ENCODE results near the gene FOXL2NB.

Gene FOXL2NB

DNA sequence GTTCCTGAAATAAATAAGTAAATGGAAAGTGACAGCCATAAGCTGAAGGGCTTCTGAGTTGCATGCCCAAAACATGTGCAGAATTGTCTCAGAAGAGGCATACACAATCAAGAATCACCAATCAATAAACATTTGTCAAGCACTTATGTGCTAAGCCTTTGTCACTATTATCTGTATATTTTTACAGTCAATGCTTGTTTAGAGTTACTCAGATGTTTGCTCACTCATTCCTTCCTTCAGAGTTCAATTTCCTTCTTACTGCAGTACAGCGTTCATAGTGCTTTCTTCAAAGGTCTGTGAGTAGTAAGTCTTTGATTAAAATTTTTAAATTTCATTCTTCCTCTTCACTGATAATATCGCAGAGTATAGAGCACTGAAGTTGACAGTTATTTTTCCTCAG, 17.2 kb downstream of the FOXL2NB start:
- Histone ChIP-seq H3K27ac (ENCODE audit: low read depth, low read length, poor library complexity, severe bottlenecking) (no peak overlapping the region), H3K79me2 (ENCODE audit: insufficient read depth, low read length) (no peaks in the 10 kb centered on the region), H3K9me3 (ENCODE audit: low read length) (peaks cover 12% of the 10 kb centered on the region; the same call in 1 of the 2 replicates), H2AFZ (ENCODE audit: low read length) (no peak overlapping the region), H3F3A (ENCODE audit: insufficient read depth, low read length) (no peaks in the 10 kb centered on the region), H3K4me1 (ENCODE audit: insufficient read depth, low read length, severe bottlenecking) (peaks cover 3% of the 10 kb centered on the region), H3K4me3 (ENCODE audit: low read depth, low read length, poor library complexity, severe bottlenecking) (no peak overlapping the region), H3K9me2 (ENCODE audit: low read depth, low read length) (no peaks in the 10 kb centered on the region), H4K20me1 (ENCODE audit: insufficient read depth, low read length) (no peaks in the 10 kb centered on the region), H3K4me2 (ENCODE audit: low read length) (no peak overlapping the region), H3K36me3 (ENCODE audit: insufficient read depth, low read length) (no peaks in the 10 kb centered on the region), H3K9ac (ENCODE audit: low read length) (no peak overlapping the region), H3K27me3 (ENCODE audit: insufficient read depth, low read length) (peaks cover 10% of the 10 kb centered on the region; the same call in 1 of the 2 replicates)
- TF ChIP-seq, protein P1, sequence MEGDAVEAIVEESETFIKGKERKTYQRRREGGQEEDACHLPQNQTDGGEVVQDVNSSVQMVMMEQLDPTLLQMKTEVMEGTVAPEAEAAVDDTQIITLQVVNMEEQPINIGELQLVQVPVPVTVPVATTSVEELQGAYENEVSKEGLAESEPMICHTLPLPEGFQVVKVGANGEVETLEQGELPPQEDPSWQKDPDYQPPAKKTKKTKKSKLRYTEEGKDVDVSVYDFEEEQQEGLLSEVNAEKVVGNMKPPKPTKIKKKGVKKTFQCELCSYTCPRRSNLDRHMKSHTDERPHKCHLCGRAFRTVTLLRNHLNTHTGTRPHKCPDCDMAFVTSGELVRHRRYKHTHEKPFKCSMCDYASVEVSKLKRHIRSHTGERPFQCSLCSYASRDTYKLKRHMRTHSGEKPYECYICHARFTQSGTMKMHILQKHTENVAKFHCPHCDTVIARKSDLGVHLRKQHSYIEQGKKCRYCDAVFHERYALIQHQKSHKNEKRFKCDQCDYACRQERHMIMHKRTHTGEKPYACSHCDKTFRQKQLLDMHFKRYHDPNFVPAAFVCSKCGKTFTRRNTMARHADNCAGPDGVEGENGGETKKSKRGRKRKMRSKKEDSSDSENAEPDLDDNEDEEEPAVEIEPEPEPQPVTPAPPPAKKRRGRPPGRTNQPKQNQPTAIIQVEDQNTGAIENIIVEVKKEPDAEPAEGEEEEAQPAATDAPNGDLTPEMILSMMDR (IDR thresholded peaks at IDR 0.05; ENCODE audit: low read length): no peak
- TF ChIP-seq EZH2 (IDR thresholded peaks at IDR 0.05; ENCODE audit: borderline replicate concordance, low read length): no peak

DNA sequence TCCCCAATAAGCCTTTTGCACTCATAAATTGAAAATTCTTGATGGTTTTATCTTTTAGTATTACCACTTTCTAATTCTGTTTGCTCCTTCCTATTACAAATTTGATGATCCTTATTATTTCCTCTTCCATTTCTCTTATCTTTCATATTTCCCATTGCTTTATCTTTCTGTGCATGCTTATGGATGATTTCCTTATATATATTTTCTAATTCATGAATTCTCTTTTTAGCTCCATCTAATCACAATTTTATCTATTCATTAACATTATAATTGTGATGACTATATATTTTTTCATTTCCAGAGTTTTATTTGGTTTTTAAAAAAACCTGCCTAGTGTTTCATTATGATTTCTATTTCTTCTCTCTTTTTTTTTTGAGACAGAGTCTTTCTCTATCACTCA, 17.9 kb downstream of the FOXL2NB start:
- Histone ChIP-seq H3K9me2 (ENCODE audit: low read depth, low read length) (no peaks in the 10 kb centered on the region), H3K79me2 (ENCODE audit: insufficient read depth, low read length) (no peaks in the 10 kb centered on the region), H3K36me3 (ENCODE audit: insufficient read depth, low read length) (no peaks in the 10 kb centered on the region), H2AFZ (ENCODE audit: low read length) (no peak overlapping the region), H3F3A (ENCODE audit: insufficient read depth, low read length) (no peaks in the 10 kb centered on the region), H3K9ac (ENCODE audit: low read length) (no peak overlapping the region), H3K9me3 (ENCODE audit: low read length) (peaks cover 12% of the 10 kb centered on the region; the same call in 1 of the 2 replicates), H4K20me1 (ENCODE audit: insufficient read depth, low read length) (no peaks in the 10 kb centered on the region), H3K27me3 (ENCODE audit: insufficient read depth, low read length) (peaks cover 10% of the 10 kb centered on the region; the same call in 1 of the 2 replicates), H3K4me1 (ENCODE audit: insufficient read depth, low read length, severe bottlenecking) (peaks cover 3% of the 10 kb centered on the region), H3K4me2 (ENCODE audit: low read length) (no peak overlapping the region), H3K4me3 (ENCODE audit: low read depth, low read length, poor library complexity, severe bottlenecking) (no peak overlapping the region), H3K27ac (ENCODE audit: low read depth, low read length, poor library complexity, severe bottlenecking) (no peak overlapping the region)
- no peak for TF ChIP-seq EZH2 (IDR thresholded peaks at IDR 0.05; ENCODE audit: borderline replicate concordance, low read length)
- TF ChIP-seq, protein P1 (IDR thresholded peaks at IDR 0.05; ENCODE audit: low read length): no peak

DNA sequence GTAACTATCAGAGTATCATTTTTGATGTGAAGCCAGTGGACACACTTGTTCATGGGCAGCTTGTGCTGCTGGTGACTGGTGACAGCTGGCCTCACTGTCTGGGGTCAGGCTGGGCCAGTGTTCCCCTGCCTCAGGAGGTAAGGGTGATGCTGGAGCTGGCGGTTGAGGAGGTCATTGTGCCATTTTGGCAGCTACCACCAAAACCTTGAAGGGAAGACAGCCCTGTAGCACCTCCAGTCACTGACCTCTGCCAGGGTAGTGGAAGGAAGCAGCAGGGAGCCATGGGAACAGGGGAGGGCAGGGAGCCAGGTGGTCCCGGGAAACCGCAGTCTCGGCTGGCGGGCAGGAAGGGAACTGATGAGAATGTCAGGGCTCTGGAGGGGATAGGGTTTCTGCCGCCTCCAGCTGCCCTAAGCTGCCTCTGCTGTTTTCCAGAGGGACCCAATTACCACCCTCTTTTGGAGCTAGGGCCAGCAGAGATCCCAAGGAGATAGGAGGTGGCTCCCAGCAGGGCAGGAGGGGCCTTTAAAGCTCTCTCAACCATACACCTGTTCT, 24.8 kb downstream of the FOXL2NB start:
- Histone ChIP-seq H3F3A (ENCODE audit: insufficient read depth, low read length) (no peaks in the 10 kb centered on the region), H4K20me1 (ENCODE audit: insufficient read depth, low read length) (no peaks in the 10 kb centered on the region), H3K36me3 (ENCODE audit: insufficient read depth, low read length) (no peaks in the 10 kb centered on the region), H3K27me3 (ENCODE audit: insufficient read depth, low read length) (no peaks in the 10 kb centered on the region), H3K9ac (ENCODE audit: low read length) (no peak overlapping the region), H3K79me2 (ENCODE audit: insufficient read depth, low read length) (no peaks in the 10 kb centered on the region), H3K9me3 (ENCODE audit: low read length) (no peaks in the 10 kb centered on the region), H3K4me2 (ENCODE audit: low read length) (no peak overlapping the region), H3K27ac (ENCODE audit: low read depth, low read length, poor library complexity, severe bottlenecking) (no peak overlapping the region), H3K4me1 (ENCODE audit: insufficient read depth, low read length, severe bottlenecking) (no peaks in the 10 kb centered on the region), H3K4me3 (ENCODE audit: low read depth, low read length, poor library complexity, severe bottlenecking) (no peak overlapping the region), H2AFZ (ENCODE audit: low read length) (no peak overlapping the region), H3K9me2 (ENCODE audit: low read depth, low read length) (no peaks in the 10 kb centered on the region)
- no peak for TF ChIP-seq EZH2 (IDR thresholded peaks at IDR 0.05; ENCODE audit: borderline replicate concordance, low read length)
- TF ChIP-seq, protein P1 (IDR thresholded peaks at IDR 0.05; ENCODE audit: low read length): no peak

Measured in OCI-LY1 (cell line).